Measurements from ENCODE around the gene RADX. TPM values are rescaled to one million over a fixed set of nuclear protein-coding genes. Genes with fewer than 3 reads are reported as not detected.

RADX gene, protein sequence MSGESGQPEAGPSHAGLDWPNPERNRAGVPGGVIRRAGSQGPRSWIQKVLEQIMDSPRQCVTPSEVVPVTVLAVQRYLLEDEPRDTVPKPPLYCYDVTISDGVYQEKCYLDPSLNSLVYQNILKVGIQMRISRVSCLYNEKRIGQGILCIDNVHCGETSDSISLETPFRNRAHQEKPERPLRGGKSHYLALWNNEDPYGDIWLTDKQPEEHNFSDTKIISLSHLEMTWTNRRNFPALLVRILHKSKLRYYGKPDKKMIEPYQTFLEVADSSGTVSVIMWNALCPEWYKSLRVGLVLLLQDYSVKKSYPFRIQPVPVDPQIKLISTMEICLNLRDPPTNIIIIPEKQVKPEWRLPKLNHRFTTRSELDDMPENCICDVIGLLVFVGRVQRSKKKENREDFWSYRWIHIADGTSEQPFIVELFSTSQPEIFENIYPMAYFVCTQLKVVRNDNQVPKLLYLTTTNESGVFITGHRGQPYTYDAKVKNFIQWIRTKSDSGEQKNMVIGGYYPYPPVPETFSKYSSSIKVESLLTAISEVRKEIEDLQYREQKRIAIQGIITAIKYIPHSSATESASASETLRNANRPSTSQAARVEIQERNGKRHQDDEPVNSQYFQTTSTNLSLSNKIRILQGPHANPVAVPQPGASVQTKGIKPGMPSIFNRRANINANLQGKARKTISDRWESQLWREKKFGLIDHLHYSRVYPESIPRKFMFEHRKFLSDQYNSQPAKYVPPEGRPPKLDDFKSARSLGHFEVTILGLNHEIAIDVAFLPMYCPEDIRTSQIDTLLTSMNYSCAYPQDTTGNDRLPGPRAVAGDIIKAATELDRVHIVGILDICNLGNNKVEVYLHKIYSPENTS
- 10 to 100 TPM in 3 of 7 donors, 1 to 10 TPM in 4; 6.8 to 20.9 (median 9.5) TPM for total RNA-seq
- 1 to 10 TPM; 4.2 to 7.1 TPM for polyA plus RNA-seq
- long read RNA-seq, donor 1, partial matches to known transcripts = 1 of 2 reads
- long read RNA-seq, donor 1, other reads (novel, unspliced or antisense) = 0 of 2 reads
- long read RNA-seq, donor 2, partial matches to known transcripts = 0 of 1 reads
- long read RNA-seq, donor 2, other reads (novel, unspliced or antisense) = 0 of 1 reads
- long read RNA-seq, donor 3, partial matches to known transcripts = 1 of 4 reads
- long read RNA-seq, donor 3, other reads (novel, unspliced or antisense) = 0 of 4 reads

DNA sequence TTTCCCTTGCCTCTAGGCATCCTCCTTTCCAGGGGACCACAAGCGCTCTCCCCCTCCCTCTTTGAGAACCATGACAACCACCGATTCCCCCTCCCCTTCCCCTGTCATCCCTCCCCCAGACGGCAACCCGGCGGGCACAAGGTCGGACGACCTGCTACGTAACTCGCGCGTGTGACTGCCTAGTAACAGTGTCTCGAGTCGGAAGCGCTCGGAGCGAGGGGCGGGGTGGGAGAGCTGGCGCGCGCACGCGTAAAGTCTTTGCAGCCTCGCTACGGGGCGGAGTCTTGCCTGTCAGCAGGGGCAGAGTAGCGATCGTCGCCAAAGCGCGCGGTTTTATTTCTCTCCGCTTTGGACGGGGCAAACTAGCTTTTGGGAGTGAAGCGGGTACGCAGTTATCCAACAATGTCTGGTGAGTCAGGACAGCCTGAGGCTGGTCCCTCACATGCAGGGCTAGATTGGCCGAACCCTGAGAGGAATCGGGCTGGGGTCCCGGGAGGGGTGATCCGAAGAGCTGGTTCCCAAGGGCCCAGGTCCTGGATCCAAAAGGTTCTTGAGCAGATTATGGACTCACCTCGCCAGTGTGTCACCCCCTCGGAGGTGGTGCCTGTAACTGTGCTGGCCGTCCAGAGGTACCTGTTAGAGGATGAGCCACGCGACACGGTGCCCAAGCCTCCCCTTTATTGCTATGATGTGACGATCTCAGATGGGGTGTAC is at the start of gene RADX:
TSS of gene RADX (plus strand) at position 300 of the 714 bp plus-strand sequence. CDS start at position 403, 103 bp downstream.
- H3K4me1 ChIP-seq (ENCODE audit: insufficient read depth) = no peaks in the 10 kb centered on the region
- 27 to 39% (median 30%) methylated on average over 46 of the region's 46 CpGs for WGBS, 3 donors
- TF ChIP-seq EP300 (IDR thresholded peaks at IDR 0.05) (no peak), POLR2A (IDR thresholded peaks at IDR 0.05) (peak; percentile 69)
- H3K4me3 ChIP-seq = peak within 1 kb of the TSS; percentile 45
- intact Hi-C loops (cut with DNase I) = no loop called here
- DNase-seq = peak; percentile 77 to 84 (median 82)
- H3K27ac ChIP-seq = no peak within 1 kb of the TSS
- H3K9me3 ChIP-seq = no peaks in the 10 kb centered on the region
- H3K36me3 ChIP-seq = no peaks in the 10 kb centered on the region
- H3K27me3 ChIP-seq = no peaks in the 10 kb centered on the region

GRCh38 chrX:106564986-106565385 is 46.8 kb upstream of the RADX start:
- Histone ChIP-seq H3K27ac (no peak overlapping the region), H3K9me3 (no peaks in the 10 kb centered on the region), H3K36me3 (no peaks in the 10 kb centered on the region), H3K27me3 (no peaks in the 10 kb centered on the region), H3K4me3 (no peak overlapping the region), H3K4me1 (ENCODE audit: insufficient read depth) (no peaks in the 10 kb centered on the region)
- no peak for DNase-seq
- TF ChIP-seq EP300 (IDR thresholded peaks at IDR 0.05) (no peak), POLR2A (IDR thresholded peaks at IDR 0.05) (no peak)
- TF ChIP-seq, protein P1, sequence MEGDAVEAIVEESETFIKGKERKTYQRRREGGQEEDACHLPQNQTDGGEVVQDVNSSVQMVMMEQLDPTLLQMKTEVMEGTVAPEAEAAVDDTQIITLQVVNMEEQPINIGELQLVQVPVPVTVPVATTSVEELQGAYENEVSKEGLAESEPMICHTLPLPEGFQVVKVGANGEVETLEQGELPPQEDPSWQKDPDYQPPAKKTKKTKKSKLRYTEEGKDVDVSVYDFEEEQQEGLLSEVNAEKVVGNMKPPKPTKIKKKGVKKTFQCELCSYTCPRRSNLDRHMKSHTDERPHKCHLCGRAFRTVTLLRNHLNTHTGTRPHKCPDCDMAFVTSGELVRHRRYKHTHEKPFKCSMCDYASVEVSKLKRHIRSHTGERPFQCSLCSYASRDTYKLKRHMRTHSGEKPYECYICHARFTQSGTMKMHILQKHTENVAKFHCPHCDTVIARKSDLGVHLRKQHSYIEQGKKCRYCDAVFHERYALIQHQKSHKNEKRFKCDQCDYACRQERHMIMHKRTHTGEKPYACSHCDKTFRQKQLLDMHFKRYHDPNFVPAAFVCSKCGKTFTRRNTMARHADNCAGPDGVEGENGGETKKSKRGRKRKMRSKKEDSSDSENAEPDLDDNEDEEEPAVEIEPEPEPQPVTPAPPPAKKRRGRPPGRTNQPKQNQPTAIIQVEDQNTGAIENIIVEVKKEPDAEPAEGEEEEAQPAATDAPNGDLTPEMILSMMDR (IDR thresholded peaks at IDR 0.05) = no peak
- intact Hi-C loops (cut with DNase I) = no loop called here
- WGBS, 3 donors = 48 to 53% (median 52%) methylated on average over 2 of the region's 2 CpGs

- no peaks in the 10 kb centered on the region for H3K27me3 ChIP-seq
- H3K4me1 ChIP-seq (ENCODE audit: insufficient read depth) = no peaks in the 10 kb centered on the region
- DNase-seq = no peak
- TF ChIP-seq, protein P1 (IDR thresholded peaks at IDR 0.05) = no peak
- no peak for TF ChIP-seq POLR2A (IDR thresholded peaks at IDR 0.05)
- intact Hi-C loops (cut with DNase I) = no loop called here
- no peak overlapping the region for H3K4me3 ChIP-seq
- 79 to 82% (median 82%) methylated on average over 8 of the region's 8 CpGs for WGBS, 3 donors
- H3K27ac ChIP-seq = no peak overlapping the region
- no peaks in the 10 kb centered on the region for H3K36me3 ChIP-seq
- H3K9me3 ChIP-seq = no peaks in the 10 kb centered on the region
These were observed 45.4 kb upstream of the RADX start for GRCh38 chrX:106566362-106566761.

GRCh38 chrX:106581856-106582255 is 29.9 kb upstream of the RADX start:
- Histone ChIP-seq H3K9me3 (no peaks in the 10 kb centered on the region), H3K4me3 (no peak overlapping the region), H3K27ac (no peak overlapping the region), H3K36me3 (no peaks in the 10 kb centered on the region), H3K4me1 (ENCODE audit: insufficient read depth) (no peaks in the 10 kb centered on the region), H3K27me3 (no peaks in the 10 kb centered on the region)
- no peak for DNase-seq
- intact Hi-C loops (cut with DNase I) = no loop called here
- WGBS, 3 donors = 69 to 75% (median 74%) methylated on average over 1 of the region's 1 CpG
- TF ChIP-seq POLR2A (IDR thresholded peaks at IDR 0.05) (no peak), EP300 (IDR thresholded peaks at IDR 0.05) (no peak)
